ENCODE results near the gene HLA-A. TPM values are rescaled to one million over a fixed set of nuclear protein-coding genes. Genes with fewer than 3 reads are reported as not detected.

HLA-A gene
- total RNA-seq, 4 donors from 2014 or later: 354 to 771 (median 610) TPM

DNA sequence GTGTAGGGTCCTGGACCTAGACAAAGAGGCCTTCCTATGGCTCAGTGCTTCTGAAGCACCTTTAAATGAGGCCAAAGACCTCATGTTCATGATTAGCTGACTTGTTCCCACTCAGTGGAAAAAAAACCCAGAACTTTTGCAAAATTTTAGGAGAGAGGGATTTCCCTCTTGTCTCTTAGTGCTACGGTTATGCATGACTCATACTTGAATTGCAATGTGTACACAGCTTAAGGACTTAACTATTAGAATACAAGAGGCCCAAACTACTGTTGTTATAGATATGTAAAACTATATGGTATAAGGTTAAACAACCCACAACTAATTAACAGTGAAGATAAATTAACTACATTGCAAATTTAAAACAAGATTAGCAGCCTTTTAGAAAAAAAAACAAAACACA lies 32.3 kb upstream of the HLA-A start:
- no peak for DNase-seq (ENCODE audit: low spot score)
- no peak for ATAC-seq (ENCODE audit: low FRiP score)
- no peak for TF ChIP-seq CTCF (IDR thresholded peaks at IDR 0.05)

- DNase-seq (ENCODE audit: low spot score): no peak
- TF ChIP-seq CTCF (IDR thresholded peaks at IDR 0.05): no peak
- ATAC-seq (ENCODE audit: low FRiP score): no peak
These were observed 29.5 kb upstream of the HLA-A start for GRCh38 chr6:29912840-29913239.

DNA sequence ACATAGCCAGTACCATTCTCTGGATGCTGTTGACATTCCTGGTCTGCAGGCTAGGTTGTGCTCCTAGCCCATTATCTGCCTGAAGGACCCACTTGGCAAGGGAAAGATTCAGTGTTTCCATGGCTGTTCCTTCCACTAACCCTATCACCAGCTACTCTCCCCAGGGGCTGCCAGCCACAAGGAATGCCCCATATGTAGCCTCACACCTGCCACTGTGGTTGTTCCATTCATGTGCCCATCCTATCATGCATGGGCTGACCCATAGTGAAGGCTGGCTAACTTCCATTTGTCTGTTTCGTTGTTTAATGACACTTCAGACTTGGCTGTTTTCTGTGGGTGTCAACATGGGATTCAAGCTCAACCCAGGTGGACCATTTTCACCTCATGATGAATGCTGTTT lies 25.6 kb upstream of the HLA-A start:
- DNase-seq (ENCODE audit: low spot score) (no peak), ATAC-seq (ENCODE audit: low FRiP score) (no peak)
- TF ChIP-seq CTCF (IDR thresholded peaks at IDR 0.05): no peak

DNA sequence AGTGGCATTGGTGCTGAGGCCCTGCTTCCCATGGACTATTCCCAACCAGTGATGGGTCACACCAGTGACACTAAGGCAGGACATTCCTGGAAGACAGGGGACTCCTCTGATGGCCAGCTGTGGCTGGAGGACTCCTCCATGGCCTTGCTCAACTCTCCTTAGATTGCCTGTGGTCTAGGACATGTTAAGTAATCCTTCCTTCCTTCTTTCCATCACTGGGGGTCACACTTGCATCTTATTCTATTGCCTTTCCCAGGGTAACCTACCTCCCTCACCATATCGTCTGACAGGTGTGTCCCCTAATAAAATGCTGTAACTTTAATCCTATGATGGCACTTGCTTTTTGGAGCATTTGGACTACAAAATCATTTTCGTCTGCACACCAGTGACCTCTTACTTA lies 24.5 kb upstream of the HLA-A start:
- no peak for TF ChIP-seq CTCF (IDR thresholded peaks at IDR 0.05)
- ATAC-seq (ENCODE audit: low FRiP score): no peak
- DNase-seq (ENCODE audit: low spot score): no peak

DNA sequence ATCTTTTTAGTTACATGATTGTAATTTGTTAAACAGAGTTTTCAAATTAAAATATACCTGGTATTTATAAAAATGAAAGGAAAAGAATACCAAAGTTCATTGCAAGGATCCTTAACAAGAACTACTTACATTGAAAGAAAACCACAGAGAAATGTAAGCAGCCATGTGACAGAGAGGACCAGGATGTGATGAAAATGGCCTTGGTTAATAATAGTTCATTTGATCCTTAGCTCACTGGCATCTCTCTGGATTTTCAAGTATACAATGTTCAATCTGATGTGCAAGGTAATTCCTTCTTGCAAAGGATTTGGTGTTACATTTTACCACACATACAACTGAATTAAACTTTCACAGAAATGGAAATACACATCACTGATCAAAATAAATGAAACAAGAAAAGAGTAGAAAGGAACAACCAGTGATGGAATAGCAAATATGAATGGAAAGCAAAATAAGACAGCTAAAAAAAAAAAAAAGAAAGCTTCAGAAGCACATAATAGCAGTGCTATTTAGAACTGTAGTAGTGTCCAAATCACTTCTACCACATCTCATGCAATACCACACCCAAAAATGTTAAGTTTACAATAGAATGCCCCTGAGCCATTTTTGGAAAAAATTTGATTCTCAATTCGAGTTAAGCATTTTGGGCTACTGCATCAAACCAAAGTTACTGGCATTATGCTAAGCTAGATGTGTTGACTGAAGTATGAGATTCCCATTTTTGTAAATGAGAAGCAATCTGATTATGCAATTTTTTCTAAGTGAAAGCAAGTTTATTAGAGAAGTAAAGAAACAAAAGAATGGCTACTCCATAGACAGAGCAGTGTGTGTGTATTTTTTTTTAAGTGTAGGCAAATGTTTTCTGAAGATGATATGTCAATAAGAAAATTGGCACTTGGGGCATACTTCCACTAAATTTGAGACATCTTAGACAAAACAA lies 22.6 kb upstream of the HLA-A start:
- TF ChIP-seq CTCF (IDR thresholded peaks at IDR 0.05): no peak
- no peak for DNase-seq (ENCODE audit: low spot score)
- no peak for ATAC-seq (ENCODE audit: low FRiP score)

DNA sequence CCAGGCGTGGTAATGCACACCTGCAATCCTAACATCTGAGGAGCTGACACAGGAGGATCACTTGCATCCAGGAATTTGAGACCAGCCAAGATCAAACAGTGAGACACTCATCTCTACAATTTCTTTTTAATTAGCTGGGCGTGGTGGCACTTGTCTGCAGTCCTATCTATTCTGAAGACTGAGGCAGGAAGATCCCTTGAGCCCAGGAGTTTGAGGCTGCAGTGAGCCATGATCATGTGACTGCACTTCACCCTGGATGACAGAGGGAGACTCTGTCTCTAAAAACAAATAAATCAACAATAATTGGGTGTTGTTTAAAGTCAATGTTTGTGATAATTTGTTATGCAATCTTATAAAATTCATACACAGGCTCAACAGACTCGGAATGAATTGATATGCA lies 18.0 kb upstream of the HLA-A start:
- no peak for ATAC-seq (ENCODE audit: low FRiP score)
- no peak for DNase-seq (ENCODE audit: low spot score)
- no peak for TF ChIP-seq CTCF (IDR thresholded peaks at IDR 0.05)

GRCh38 chr6:29924731-29925130 lies 17.6 kb upstream of the HLA-A start:
- TF ChIP-seq CTCF (IDR thresholded peaks at IDR 0.05): no peak
- ATAC-seq (ENCODE audit: low FRiP score) (no peak), DNase-seq (ENCODE audit: low spot score) (no peak)
